ENCODE data around the gene HSPB1.

Gene HSPB1

GRCh38 chr7:76318488-76319353 is 16.2 kb downstream of the HSPB1 start:
- H3K4me3 ChIP-seq (replicated peaks in 1 of 2; ENCODE audit: low read depth in 2 of 2, low read length in 2 of 2): peak overlapping the region; percentile 82 to 90
- TF ChIP-seq CTCF (IDR thresholded peaks at IDR 0.05; ENCODE audit: low read depth, low read length): peak; percentile 36
- peak; percentile 90 to 92 for DNase-seq (ENCODE audit: low read depth in 2 of 2)

GRCh38 chr7:76325092-76325491 is 22.6 kb downstream of the HSPB1 start:
- no peak overlapping the region for H3K4me3 ChIP-seq (replicated peaks in 1 of 2; ENCODE audit: low read depth in 2 of 2, low read length in 2 of 2)
- no peak for DNase-seq (ENCODE audit: low read depth in 2 of 2)
- no peak for TF ChIP-seq CTCF (IDR thresholded peaks at IDR 0.05; ENCODE audit: low read depth, low read length)

- H3K4me3 ChIP-seq (replicated peaks in 1 of 2; ENCODE audit: low read depth in 2 of 2, low read length in 2 of 2): no peak overlapping the region
- no peak for TF ChIP-seq CTCF (IDR thresholded peaks at IDR 0.05; ENCODE audit: low read depth, low read length)
- DNase-seq (ENCODE audit: low read depth in 2 of 2): no peak
Observed at GRCh38 chr7:76325811-76326210, 23.3 kb downstream of the HSPB1 start.

- DNase-seq (ENCODE audit: low read depth in 2 of 2): peak; percentile 77 to 84
- TF ChIP-seq CTCF (IDR thresholded peaks at IDR 0.05; ENCODE audit: low read depth, low read length): no peak
- H3K4me3 ChIP-seq (replicated peaks in 1 of 2; ENCODE audit: low read depth in 2 of 2, low read length in 2 of 2): no peak overlapping the region
Observed at GRCh38 chr7:76326646-76327233, 24.3 kb downstream of the HSPB1 start.

GRCh38 chr7:76327610-76328009 is 25.1 kb downstream of the HSPB1 start:
- H3K4me3 ChIP-seq (replicated peaks in 1 of 2; ENCODE audit: low read depth in 2 of 2, low read length in 2 of 2): no peak overlapping the region
- no peak for DNase-seq (ENCODE audit: low read depth in 2 of 2)
- TF ChIP-seq CTCF (IDR thresholded peaks at IDR 0.05; ENCODE audit: low read depth, low read length): no peak

GRCh38 chr7:76328389-76328788 is 25.9 kb downstream of the HSPB1 start:
- TF ChIP-seq CTCF (IDR thresholded peaks at IDR 0.05; ENCODE audit: low read depth, low read length): no peak
- DNase-seq (ENCODE audit: low read depth in 2 of 2): no peak
- no peak overlapping the region for H3K4me3 ChIP-seq (replicated peaks in 1 of 2; ENCODE audit: low read depth in 2 of 2, low read length in 2 of 2)
